GM19324 (cell line): ENCODE results near the gene TBXAS1.
"Not testable (repeated sequence)": the region's sequence is repeated elsewhere in the genome, so short reads cannot be mapped to it uniquely, and the experiment has no call there.

Experiments used
- ATAC-seq: cut with Tn5 transposase; IDR thresholded peaks from one replicate; pipeline ENCODE4 v1.9.1; 2021; ENCODE audit warnings: mild to moderate bottlenecking, moderate library complexity; ENCODE audit not compliant: unreplicated experiment, low FRiP score

TBXAS1 gene

GRCh38 chr7:139885511-139885910 lies 56.4 kb downstream of the TBXAS1 start:
- no peak for ATAC-seq

- no peak for ATAC-seq
Measured at GRCh38 chr7:139886206-139886605, 57.1 kb downstream of the TBXAS1 start.

- no peak for ATAC-seq
Measured at GRCh38 chr7:139886899-139887298, 57.8 kb downstream of the TBXAS1 start.

GRCh38 chr7:139887992-139888481 lies 59.0 kb downstream of the TBXAS1 start:
- ATAC-seq: no peak

GRCh38 chr7:139889186-139889871 lies 60.3 kb downstream of the TBXAS1 start:
- ATAC-seq: no peak

- no peak for ATAC-seq
Measured at GRCh38 chr7:139893461-139893860, 64.4 kb downstream of the TBXAS1 start.

GRCh38 chr7:139893999-139894398 lies 64.9 kb downstream of the TBXAS1 start:
- ATAC-seq: peak; percentile 61

GRCh38 chr7:139895141-139895829 lies 66.2 kb downstream of the TBXAS1 start:
- ATAC-seq: no peak

DNA sequence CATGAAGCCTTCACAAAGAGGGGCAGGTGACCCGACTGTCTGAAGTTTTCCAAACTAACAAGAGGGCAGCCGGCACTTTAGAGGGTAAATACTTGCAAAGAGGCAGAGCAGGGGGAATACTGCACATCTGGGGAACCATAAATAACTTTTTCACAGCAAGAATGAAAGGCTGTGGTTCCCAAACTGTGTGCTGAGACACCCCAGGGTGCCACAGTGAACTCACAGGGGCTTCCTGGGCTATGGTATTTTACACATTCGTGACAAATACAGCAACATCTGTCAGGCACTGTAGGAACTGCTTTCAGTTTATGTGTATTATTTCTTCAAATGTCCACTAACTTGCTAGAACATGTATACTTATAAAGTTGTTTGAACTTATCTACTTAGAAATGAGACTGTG lies 67.2 kb downstream of the TBXAS1 start:
- no peak for ATAC-seq

- no peak for ATAC-seq
Measured at GRCh38 chr7:139896831-139897230, 67.8 kb downstream of the TBXAS1 start.

- no peak for ATAC-seq
Measured at GRCh38 chr7:139897422-139898090, 68.5 kb downstream of the TBXAS1 start.

DNA sequence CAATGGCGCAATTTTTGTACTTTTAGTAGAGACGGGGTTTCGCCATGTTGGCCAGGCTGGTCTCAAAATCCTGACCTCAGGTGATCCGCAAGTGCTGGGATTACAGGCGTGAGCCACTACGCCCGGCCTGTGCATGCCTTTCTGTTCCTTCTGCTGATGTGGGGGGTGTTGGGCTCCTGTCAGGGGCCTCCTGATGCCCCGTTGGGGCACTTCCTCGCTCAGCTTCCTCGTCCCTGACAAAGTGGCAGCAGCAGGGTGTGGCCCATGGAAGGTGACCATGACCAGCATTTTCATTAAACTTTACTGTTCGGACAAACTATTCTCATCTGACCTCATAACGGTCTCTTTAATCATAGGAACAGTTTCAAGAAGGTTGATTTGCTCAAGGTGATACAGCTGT lies 69.4 kb downstream of the TBXAS1 start:
- ATAC-seq: no peak

- no peak for ATAC-seq
Measured at GRCh38 chr7:139899328-139899955, 70.4 kb downstream of the TBXAS1 start.

GRCh38 chr7:139900326-139900725 lies 71.3 kb downstream of the TBXAS1 start:
- no peak for ATAC-seq

- ATAC-seq: no peak
Measured at GRCh38 chr7:139901056-139901795, 72.2 kb downstream of the TBXAS1 start.

- no peak for ATAC-seq
Measured at GRCh38 chr7:139901901-139902300, 72.8 kb downstream of the TBXAS1 start.

DNA sequence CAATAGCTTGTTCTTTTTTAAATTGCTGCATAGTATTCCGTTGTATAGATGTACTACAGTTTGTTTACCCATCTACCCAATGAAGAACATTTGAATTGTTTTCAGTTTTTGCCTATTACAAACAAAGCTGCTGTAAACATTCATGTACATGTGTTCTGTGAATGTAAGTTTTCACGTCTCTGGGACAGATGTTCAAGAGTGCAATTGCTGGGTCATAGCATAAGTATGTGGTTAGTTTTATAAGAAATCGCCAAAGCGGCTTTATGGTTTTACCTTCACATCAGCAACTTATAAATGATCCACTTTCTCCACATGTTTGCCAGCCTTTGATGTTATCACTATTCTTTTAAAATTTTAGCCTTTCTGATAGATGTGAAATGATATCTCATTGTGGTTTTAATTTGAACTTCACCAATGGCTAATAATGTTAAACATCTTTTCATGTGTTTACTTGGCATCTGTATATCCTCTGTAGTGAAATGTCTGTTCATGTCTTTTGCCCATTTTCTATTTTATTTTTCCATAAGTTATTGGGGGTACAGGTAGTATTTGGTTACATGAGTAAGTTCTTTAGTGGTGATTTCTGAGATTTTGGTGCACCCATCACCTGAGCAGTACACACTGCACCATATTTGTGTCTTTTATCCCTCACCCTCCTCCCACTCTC lies 73.5 kb downstream of the TBXAS1 start:
- no peak for ATAC-seq

DNA sequence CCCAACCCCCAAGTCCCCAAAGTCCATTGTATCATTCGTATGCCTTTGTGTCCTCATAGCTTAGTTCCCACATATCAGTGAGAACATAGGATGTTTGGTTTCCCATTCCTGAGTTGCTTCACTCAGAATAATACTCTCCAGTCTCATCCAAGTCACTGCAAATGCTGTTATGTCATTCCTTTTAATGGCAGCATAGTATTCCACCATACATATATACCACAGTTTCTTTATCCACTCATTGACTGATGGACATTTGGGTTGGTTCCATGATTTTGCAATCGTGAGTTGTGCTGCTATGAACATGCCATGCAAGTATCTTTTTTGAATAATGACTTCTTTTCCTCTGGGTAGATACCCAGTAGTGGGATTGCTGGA lies 74.0 kb downstream of the TBXAS1 start:
- not testable (repeated sequence) for ATAC-seq

- no peak for ATAC-seq
Measured at GRCh38 chr7:139906879-139907278, 77.8 kb downstream of the TBXAS1 start.

DNA sequence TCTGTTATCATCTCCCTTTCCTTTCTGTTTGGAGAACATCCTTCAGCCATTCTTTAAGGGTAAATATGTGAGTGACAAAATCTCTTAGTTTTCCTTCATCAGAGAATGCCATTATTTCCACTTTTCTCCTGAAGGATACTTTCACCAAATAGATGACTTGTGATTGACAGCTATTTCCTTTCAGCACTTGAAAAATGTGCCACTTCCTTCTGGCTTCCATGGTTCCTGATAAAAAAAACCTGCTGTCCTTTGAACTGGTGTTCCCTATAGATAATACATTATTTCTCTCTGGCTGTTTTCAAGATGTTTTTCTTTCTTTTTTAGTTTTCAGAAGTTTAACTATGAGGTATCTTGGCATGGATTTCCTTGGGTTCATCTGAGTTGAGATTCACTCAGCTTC lies 79.7 kb downstream of the TBXAS1 start:
- no peak for ATAC-seq
